ENCODE results near the gene LMF1.

GRCh38 chr16:931626-932500 lies 38.9 kb downstream of the LMF1 start:
- TF ChIP-seq, protein P1, sequence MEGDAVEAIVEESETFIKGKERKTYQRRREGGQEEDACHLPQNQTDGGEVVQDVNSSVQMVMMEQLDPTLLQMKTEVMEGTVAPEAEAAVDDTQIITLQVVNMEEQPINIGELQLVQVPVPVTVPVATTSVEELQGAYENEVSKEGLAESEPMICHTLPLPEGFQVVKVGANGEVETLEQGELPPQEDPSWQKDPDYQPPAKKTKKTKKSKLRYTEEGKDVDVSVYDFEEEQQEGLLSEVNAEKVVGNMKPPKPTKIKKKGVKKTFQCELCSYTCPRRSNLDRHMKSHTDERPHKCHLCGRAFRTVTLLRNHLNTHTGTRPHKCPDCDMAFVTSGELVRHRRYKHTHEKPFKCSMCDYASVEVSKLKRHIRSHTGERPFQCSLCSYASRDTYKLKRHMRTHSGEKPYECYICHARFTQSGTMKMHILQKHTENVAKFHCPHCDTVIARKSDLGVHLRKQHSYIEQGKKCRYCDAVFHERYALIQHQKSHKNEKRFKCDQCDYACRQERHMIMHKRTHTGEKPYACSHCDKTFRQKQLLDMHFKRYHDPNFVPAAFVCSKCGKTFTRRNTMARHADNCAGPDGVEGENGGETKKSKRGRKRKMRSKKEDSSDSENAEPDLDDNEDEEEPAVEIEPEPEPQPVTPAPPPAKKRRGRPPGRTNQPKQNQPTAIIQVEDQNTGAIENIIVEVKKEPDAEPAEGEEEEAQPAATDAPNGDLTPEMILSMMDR (conservative IDR thresholded peaks at IDR 0.05; ENCODE audit: low read length), result no peak
- no peak for TF ChIP-seq EZH2phosphoT487 (IDR thresholded peaks at IDR 0.05; ENCODE audit: borderline replicate concordance, low read depth, low read length)

Measured in OCI-LY7 (cell line).